ENCODE results near the gene EXD3. TPM values are rescaled to one million over a fixed set of nuclear protein-coding genes. Genes with fewer than 3 reads are reported as not detected.
A peak's percentile ranks its signal among the peaks of the same experiment; 100 is the strongest.

Gene EXD3
- total and polyA plus RNA-seq, 9 of the 15 experiments (the other 6 are each of a cell fraction or from before 2014, with no cell fraction given) = 0.29 to 12.5 (median 3.9) TPM

DNA sequence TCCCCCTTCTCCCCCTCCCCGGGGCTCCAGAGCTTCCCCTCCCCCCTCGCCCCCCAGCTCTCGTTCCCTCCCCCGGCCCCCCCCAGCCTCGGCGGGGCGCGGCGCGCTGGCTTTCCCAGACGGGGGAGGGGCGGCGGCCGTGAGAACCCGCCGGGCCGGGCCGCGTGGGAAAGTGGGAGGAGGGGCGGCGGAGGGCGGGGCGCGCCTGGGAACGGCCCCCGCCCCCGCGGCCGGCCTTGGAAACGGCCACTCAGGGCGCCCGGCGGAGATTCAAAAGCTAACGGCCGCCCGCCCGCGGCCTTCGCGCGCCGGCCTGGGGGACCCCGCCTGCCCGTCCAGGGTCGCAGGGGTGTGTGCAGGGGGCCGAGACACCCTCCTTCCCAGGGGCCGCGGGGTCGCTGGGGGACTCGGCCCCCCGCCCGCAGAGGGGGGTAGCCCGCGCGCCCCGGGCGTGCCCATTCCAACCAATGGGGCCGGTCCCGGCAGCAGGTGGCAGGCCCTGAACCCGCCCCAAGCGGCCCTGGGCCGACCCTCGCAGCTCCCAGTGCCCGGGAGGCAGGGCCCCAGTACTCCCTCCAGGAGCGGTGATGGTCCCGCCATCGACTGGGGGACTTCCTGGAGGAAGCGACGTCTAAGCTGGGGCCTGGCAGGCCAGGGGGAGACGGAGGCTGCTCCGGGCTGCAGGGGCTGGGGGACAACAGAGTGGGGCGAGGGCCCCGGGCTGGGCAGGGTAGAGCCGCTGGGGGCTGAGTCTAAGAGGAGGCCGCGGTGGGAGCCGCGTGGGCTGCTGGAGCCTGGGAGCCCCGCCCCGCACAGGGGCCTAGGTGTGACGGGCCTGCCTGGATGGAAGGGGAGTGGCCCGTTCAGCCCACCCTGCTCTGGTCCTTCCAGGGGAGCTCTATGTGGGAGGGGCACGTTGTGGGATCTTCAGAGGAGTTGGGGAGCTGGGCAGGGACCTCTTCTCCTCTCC, 106.7 kb downstream of the EXD3 start (continued):
- TF ChIP-seq ZNF274 (IDR thresholded peaks at IDR 0.05; ENCODE audit: borderline replicate concordance, low read depth, low read length) (no peak), TCF3 (CRISPR knock-in tag; IDR thresholded peaks at IDR 0.05) (no peak), ZNF830 (CRISPR knock-in tag; IDR thresholded peaks at IDR 0.05) (no peak), POLR2G (IDR thresholded peaks at IDR 0.05; ENCODE audit: low read depth, low read length) (peak; percentile 81), NCOA4 (IDR thresholded peaks at IDR 0.05; ENCODE audit: partially characterized antibody) (no peak), CREBBP (IDR thresholded peaks at IDR 0.05; ENCODE audit: low read depth, low read length) (no peak), ELF1 (tag; IDR thresholded peaks at IDR 0.05) (0 out of 2 replicates have a peak, but pooled peaks have one; percentile 16)
- TF ChIP-seq, protein P1, sequence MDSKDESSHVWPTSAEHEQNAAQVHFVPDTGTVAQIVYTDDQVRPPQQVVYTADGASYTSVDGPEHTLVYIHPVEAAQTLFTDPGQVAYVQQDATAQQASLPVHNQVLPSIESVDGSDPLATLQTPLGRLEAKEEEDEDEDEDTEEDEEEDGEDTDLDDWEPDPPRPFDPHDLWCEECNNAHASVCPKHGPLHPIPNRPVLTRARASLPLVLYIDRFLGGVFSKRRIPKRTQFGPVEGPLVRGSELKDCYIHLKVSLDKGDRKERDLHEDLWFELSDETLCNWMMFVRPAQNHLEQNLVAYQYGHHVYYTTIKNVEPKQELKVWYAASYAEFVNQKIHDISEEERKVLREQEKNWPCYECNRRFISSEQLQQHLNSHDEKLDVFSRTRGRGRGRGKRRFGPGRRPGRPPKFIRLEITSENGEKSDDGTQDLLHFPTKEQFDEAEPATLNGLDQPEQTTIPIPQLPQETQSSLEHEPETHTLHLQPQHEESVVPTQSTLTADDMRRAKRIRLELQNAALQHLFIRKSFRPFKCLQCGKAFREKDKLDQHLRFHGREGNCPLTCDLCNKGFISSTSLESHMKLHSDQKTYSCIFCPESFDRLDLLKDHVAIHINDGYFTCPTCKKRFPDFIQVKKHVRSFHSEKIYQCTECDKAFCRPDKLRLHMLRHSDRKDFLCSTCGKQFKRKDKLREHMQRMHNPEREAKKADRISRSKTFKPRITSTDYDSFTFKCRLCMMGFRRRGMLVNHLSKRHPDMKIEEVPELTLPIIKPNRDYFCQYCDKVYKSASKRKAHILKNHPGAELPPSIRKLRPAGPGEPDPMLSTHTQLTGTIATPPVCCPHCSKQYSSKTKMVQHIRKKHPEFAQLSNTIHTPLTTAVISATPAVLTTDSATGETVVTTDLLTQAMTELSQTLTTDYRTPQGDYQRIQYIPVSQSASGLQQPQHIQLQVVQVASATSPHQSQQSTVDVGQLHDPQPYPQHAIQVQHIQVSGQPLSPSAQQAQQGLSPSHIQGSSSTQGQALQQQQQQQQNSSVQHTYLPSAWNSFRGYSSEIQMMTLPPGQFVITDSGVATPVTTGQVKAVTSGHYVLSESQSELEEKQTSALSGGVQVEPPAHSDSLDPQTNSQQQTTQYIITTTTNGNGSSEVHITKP (IDR thresholded peaks at IDR 0.05; ENCODE audit: partially characterized antibody) = no peak
- TF ChIP-seq, protein P2, sequence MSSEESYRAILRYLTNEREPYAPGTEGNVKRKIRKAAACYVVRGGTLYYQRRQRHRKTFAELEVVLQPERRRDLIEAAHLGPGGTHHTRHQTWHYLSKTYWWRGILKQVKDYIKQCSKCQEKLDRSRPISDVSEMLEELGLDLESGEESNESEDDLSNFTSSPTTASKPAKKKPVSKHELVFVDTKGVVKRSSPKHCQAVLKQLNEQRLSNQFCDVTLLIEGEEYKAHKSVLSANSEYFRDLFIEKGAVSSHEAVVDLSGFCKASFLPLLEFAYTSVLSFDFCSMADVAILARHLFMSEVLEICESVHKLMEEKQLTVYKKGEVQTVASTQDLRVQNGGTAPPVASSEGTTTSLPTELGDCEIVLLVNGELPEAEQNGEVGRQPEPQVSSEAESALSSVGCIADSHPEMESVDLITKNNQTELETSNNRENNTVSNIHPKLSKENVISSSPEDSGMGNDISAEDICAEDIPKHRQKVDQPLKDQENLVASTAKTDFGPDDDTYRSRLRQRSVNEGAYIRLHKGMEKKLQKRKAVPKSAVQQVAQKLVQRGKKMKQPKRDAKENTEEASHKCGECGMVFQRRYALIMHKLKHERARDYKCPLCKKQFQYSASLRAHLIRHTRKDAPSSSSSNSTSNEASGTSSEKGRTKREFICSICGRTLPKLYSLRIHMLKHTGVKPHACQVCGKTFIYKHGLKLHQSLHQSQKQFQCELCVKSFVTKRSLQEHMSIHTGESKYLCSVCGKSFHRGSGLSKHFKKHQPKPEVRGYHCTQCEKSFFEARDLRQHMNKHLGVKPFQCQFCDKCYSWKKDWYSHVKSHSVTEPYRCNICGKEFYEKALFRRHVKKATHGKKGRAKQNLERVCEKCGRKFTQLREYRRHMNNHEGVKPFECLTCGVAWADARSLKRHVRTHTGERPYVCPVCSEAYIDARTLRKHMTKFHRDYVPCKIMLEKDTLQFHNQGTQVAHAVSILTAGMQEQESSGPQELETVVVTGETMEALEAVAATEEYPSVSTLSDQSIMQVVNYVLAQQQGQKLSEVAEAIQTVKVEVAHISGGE (CRISPR knock-in tag; IDR thresholded peaks at IDR 0.05) = no peak
- TF ChIP-seq, protein P3, sequence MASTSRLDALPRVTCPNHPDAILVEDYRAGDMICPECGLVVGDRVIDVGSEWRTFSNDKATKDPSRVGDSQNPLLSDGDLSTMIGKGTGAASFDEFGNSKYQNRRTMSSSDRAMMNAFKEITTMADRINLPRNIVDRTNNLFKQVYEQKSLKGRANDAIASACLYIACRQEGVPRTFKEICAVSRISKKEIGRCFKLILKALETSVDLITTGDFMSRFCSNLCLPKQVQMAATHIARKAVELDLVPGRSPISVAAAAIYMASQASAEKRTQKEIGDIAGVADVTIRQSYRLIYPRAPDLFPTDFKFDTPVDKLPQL (IDR thresholded peaks at IDR 0.05; ENCODE audit: extremely low read depth, insufficient read length) = no peak
- TF ChIP-seq, protein P4, sequence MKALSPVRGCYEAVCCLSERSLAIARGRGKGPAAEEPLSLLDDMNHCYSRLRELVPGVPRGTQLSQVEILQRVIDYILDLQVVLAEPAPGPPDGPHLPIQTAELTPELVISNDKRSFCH (CRISPR knock-in tag; IDR thresholded peaks at IDR 0.05) = no peak
- TF ChIP-seq, protein P4 (tag; IDR thresholded peaks at IDR 0.05) = 0 out of 2 replicates have a peak, but pooled peaks have one; percentile 31
- TF ChIP-seq, protein P5, sequence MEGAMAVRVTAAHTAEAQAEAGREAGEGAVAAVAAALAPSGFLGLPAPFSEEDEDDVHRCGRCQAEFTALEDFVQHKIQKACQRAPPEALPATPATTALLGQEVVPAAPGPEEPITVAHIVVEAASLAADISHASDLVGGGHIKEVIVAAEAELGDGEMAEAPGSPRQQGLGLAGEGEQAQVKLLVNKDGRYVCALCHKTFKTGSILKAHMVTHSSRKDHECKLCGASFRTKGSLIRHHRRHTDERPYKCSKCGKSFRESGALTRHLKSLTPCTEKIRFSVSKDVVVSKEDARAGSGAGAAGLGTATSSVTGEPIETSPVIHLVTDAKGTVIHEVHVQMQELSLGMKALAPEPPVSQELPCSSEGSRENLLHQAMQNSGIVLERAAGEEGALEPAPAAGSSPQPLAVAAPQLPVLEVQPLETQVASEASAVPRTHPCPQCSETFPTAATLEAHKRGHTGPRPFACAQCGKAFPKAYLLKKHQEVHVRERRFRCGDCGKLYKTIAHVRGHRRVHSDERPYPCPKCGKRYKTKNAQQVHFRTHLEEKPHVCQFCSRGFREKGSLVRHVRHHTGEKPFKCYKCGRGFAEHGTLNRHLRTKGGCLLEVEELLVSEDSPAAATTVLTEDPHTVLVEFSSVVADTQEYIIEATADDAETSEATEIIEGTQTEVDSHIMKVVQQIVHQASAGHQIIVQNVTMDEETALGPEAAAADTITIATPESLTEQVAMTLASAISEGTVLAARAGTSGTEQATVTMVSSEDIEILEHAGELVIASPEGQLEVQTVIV (CRISPR knock-in tag; IDR thresholded peaks at IDR 0.05; ENCODE audit: borderline replicate concordance) = no peak
